K562 (cell line): Measurements from ENCODE around the gene PCF11.

ENCODE experiments used
- CBFB ChIP-seq: sonication (generic); formaldehyde crosslinking; IDR thresholded peaks from 2 replicates; pipeline ENCODE4 v1.4.0; 2020; ENCODE audit warnings: mild to moderate bottlenecking, missing genetic modification reagents
- CCAR2 ChIP-seq: fragments of 200-400 bp; formaldehyde crosslinking; IDR thresholded peaks from 2 replicates; pipeline ENCODE4 v1.6.1; 2017; ENCODE audit warnings: mild to moderate bottlenecking, low read depth, low read length
- HMGN3 ChIP-seq: IDR thresholded peaks from 2 replicates; pipeline ENCODE4 v1.6.1; 2011; ENCODE audit warnings: borderline replicate concordance, low read depth, mild to moderate bottlenecking, mixed read lengths, low read length; ENCODE audit not compliant: insufficient read length; ENCODE audit errors: extremely low read depth
- MYC ChIP-seq, 2 experiments: fragments of 250-450 bp in 1 of 2; sonication (Bioruptor Pico) in 1 of 2; IDR thresholded peaks; 2 replicates each; pipeline versions ENCODE4 v1.5.1 to v1.6.1; 2012 to 2021; ENCODE audit warnings: low read depth in 2 of 2, borderline replicate concordance in 1 of 2, improper control_type of control experiment in 1 of 2, low read length in 1 of 2, mild to moderate bottlenecking in 1 of 2, moderate library complexity in 1 of 2
- POU5F1 ChIP-seq: fragments of 150-350 bp; IDR thresholded peaks from 2 replicates; pipeline ENCODE4 v1.6.1; 2014; ENCODE audit warnings: borderline replicate concordance, low read length, low read depth, mild to moderate bottlenecking; ENCODE audit not compliant: partially characterized antibody
- SREBF1 ChIP-seq: fragments of 150-350 bp; IDR thresholded peaks from 2 replicates; pipeline ENCODE4 v1.6.1; 2014; ENCODE audit warnings: antibody characterized with exemption, low read depth, low read length, borderline replicate concordance
- SREBF2 ChIP-seq: sonication (generic); formaldehyde crosslinking; IDR thresholded peaks from 2 replicates; pipeline ENCODE4 v1.4.0; 2020; ENCODE audit warnings: mild to moderate bottlenecking, missing genetic modification reagents
- YY1 ChIP-seq, 3 experiments: IDR thresholded peaks; 2 replicates each; pipeline ENCODE4 v1.6.1; 2011; ENCODE audit warnings: low read length in 2 of 3, mild to moderate bottlenecking in 2 of 3, moderate library complexity in 2 of 3, borderline replicate concordance in 1 of 3, control low read depth in 1 of 3, low read depth in 1 of 3; ENCODE audit not compliant: insufficient read depth in 3 of 3, insufficient replicate concordance in 2 of 3, control insufficient read depth in 1 of 3, insufficient read length in 1 of 3; ENCODE audit errors: extremely low read depth in 1 of 3
- TF ChIP-seq, protein P1 (sequence below): sonication (generic); formaldehyde crosslinking; IDR thresholded peaks from 2 replicates; pipeline ENCODE4 v1.8.0; 2022; ENCODE audit warnings: mild to moderate bottlenecking, low read depth, missing genetic modification reagents
- TF ChIP-seq, protein P2 (sequence below): sonication (generic); formaldehyde crosslinking; IDR thresholded peaks from 2 replicates; pipeline ENCODE4 v1.9.0; 2022; ENCODE audit warnings: mild to moderate bottlenecking, missing genetic modification reagents
- TF ChIP-seq, protein P3 (sequence below): fragments of 450-650 bp; formaldehyde crosslinking; IDR thresholded peaks from 2 replicates; pipeline ENCODE4 v1.4.0; 2022; ENCODE audit warnings: missing genetic modification characterization
- TF ChIP-seq, protein P4 (sequence below): fragments of 250-450 bp; sonication (Bioruptor Pico); IDR thresholded peaks from 2 replicates; pipeline ENCODE4 v1.5.1; 2021; ENCODE audit warnings: mild to moderate bottlenecking

DNA sequence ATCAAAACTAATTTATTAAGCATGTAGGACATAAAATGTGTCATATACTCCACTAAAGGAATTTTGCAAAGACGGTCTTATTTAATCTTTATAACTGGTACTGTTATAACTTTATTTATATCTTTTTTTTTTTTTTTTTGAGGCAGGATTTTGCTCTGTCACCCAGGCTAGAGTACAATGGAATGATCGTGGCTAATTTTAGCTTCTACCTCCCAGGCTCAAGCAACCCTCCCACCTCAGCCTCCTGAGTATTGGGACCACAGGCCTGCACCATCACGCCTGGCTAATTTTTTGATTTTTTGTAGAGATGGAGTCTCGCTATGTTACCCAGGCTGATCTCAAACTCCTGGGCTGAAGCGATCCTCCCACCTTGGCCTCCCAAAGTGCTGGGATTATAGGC is 31.4 kb upstream of the PCF11 start:
- TF ChIP-seq, protein P1, sequence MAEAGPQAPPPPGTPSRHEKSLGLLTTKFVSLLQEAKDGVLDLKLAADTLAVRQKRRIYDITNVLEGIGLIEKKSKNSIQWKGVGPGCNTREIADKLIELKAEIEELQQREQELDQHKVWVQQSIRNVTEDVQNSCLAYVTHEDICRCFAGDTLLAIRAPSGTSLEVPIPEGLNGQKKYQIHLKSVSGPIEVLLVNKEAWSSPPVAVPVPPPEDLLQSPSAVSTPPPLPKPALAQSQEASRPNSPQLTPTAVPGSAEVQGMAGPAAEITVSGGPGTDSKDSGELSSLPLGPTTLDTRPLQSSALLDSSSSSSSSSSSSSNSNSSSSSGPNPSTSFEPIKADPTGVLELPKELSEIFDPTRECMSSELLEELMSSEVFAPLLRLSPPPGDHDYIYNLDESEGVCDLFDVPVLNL (CRISPR knock-in tag), result no peak
- no peak for TF ChIP-seq CCAR2
- no peak for TF ChIP-seq HMGN3
- TF ChIP-seq, protein P2, sequence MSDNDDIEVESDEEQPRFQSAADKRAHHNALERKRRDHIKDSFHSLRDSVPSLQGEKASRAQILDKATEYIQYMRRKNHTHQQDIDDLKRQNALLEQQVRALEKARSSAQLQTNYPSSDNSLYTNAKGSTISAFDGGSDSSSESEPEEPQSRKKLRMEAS, result no peak
- TF ChIP-seq, protein P3, sequence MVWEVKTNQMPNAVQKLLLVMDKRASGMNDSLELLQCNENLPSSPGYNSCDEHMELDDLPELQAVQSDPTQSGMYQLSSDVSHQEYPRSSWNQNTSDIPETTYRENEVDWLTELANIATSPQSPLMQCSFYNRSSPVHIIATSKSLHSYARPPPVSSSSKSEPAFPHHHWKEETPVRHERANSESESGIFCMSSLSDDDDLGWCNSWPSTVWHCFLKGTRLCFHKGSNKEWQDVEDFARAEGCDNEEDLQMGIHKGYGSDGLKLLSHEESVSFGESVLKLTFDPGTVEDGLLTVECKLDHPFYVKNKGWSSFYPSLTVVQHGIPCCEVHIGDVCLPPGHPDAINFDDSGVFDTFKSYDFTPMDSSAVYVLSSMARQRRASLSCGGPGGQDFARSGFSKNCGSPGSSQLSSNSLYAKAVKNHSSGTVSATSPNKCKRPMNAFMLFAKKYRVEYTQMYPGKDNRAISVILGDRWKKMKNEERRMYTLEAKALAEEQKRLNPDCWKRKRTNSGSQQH (CRISPR knock-in tag), result no peak
- TF ChIP-seq CBFB (CRISPR knock-in tag), result no peak
- no peak for TF ChIP-seq SREBF1
- TF ChIP-seq POU5F1, result no peak
- TF ChIP-seq MYC (IDR thresholded peaks at IDR 0.05; ENCODE audit: low read depth, low read length), result no peak
- TF ChIP-seq MYC (CRISPR knock-in tag; IDR thresholded peaks at IDR 0.05; ENCODE audit: borderline replicate concordance, low read depth), result no peak
- no peak for TF ChIP-seq YY1 (IDR thresholded peaks at IDR 0.05; ENCODE audit: borderline replicate concordance in 1 of 3, control insufficient read depth in 1 of 3, extremely low read depth in 1 of 3, insufficient read depth in 3 of 3, insufficient read length in 1 of 3, insufficient replicate concordance in 2 of 3, low read depth in 1 of 3, low read length in 2 of 3)
- TF ChIP-seq, protein P4, sequence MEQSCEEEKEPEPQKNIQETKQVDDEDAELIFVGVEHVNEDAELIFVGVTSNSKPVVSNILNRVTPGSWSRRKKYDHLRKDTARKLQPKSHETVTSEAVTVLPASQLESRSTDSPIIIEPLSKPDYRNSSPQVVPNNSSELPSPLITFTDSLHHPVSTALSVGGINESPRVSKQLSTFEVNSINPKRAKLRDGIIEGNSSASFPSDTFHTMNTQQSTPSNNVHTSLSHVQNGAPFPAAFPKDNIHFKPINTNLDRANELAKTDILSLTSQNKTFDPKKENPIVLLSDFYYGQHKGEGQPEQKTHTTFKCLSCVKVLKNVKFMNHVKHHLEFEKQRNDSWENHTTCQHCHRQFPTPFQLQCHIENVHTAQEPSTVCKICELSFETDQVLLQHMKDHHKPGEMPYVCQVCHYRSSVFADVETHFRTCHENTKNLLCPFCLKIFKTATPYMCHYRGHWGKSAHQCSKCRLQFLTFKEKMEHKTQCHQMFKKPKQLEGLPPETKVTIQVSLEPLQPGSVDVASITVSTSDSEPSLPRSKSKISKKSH (CRISPR knock-in tag), result no peak
- TF ChIP-seq SREBF2, result no peak
